Activated T-helper 1 cell treated with anti-CD3 and anti-CD28 coated beads, Interleukin-12 subunit alpha, Interleukin-12 subunit beta, Interleukin-2, Interleukin-4 antibody, amounts not matched to agents 30 ng/mL and 10 ng/mL and 1 ng/mL, durations not matched to agents 14 hours and 24 hours and 36 hours (primary cell): ENCODE results near the gene PCP4L1. TPM values are rescaled to one million over a fixed set of nuclear protein-coding genes. Genes with fewer than 3 reads are reported as not detected.
"Not testable (repeated sequence)": the region's sequence is repeated elsewhere in the genome, so short reads cannot be mapped to it uniquely, and the experiment has no call there.

ENCODE experiments used
- DNase-seq: peaks from one replicate; pipeline ENCODE4 v3.0.0; 2021; ENCODE audit warnings: low spot score
- H3K27ac Mint-ChIP-seq: one replicate; pipeline ENCODE4 v1.8.0; 2021; ENCODE audit warnings: mild to moderate bottlenecking, mixed read lengths
- H3K27me3 Mint-ChIP-seq: one replicate; pipeline ENCODE4 v1.8.0; 2022; ENCODE audit warnings: mild to moderate bottlenecking, moderate library complexity, mixed read lengths; ENCODE audit not compliant: insufficient read depth
- H3K36me3 Mint-ChIP-seq: one replicate; pipeline ENCODE4 v1.8.0; 2021; ENCODE audit warnings: low read depth, mixed read lengths
- H3K4me1 Mint-ChIP-seq: one replicate; pipeline ENCODE4 v1.8.0; 2021; ENCODE audit warnings: low read depth, mixed read lengths
- H3K4me3 Mint-ChIP-seq: one replicate; pipeline ENCODE4 v1.8.0; 2021; ENCODE audit warnings: mild to moderate bottlenecking, moderate library complexity, mixed read lengths
- H3K9me3 Mint-ChIP-seq: one replicate; pipeline ENCODE4 v1.8.0; 2021; ENCODE audit warnings: mixed read lengths
- intact Hi-C: fragments of 100-400 bp; cut with micrococcal nuclease; formaldehyde crosslinking; loops from one replicate; pipeline ENCODE4 v1.15.1; 2024
- total RNA-seq: library from RNA; stranded (reverse); gene quantifications from 2 replicates; pipeline ENCODE4 v1.2.3, GENCODE V29; 2022

PCP4L1 gene
- total RNA-seq, 1 donor from 2014 or later, result not detected

- no peaks in the 10 kb centered on the region for H3K9me3 Mint-ChIP-seq
- peaks cover 3% of the 10 kb centered on the region for H3K27me3 Mint-ChIP-seq
- intact Hi-C loops, result no loop called here
- H3K27ac Mint-ChIP-seq, result no peak overlapping the region
- H3K4me1 Mint-ChIP-seq, result peaks cover 24% of the 10 kb centered on the region
- H3K36me3 Mint-ChIP-seq, result peaks cover 13% of the 10 kb centered on the region
- no peak for DNase-seq
- no peak overlapping the region for H3K4me3 Mint-ChIP-seq
Measured at GRCh38 chr1:161223805-161224694, 34.5 kb upstream of the PCP4L1 start.

GRCh38 chr1:161224695-161225087 lies 33.9 kb upstream of the PCP4L1 start:
- intact Hi-C loops, result loop anchor here (1.0 to 5.0 kb wide), 10 partner anchors 14 to 542 kb away; partner anchors contain the start of genes ATF6, CFAP126, NDUFS2 and NIT1
- peaks cover 24% of the 10 kb centered on the region for H3K4me1 Mint-ChIP-seq
- not testable (repeated sequence) for DNase-seq, H3K9me3 Mint-ChIP-seq, H3K4me3 Mint-ChIP-seq, H3K27ac Mint-ChIP-seq, H3K27me3 Mint-ChIP-seq
- peaks cover 13% of the 10 kb centered on the region for H3K36me3 Mint-ChIP-seq

- H3K4me1 Mint-ChIP-seq, result peaks cover 24% of the 10 kb centered on the region
- peak overlapping the region; percentile 99 for H3K4me3 Mint-ChIP-seq
Measured at GRCh38 chr1:161225178-161225533, 33.4 kb upstream of the PCP4L1 start.

GRCh38 chr1:161225534-161226319 lies 32.8 kb upstream of the PCP4L1 start, which contains the start of gene TOMM40L:
Gene TOMM40L (plus strand): TSS chr1:161226060. CDS start chr1:161226490, 430 bp downstream.
- H3K27ac Mint-ChIP-seq, result peak within 1 kb of the TSS; percentile 100
- H3K27me3 Mint-ChIP-seq, result peaks cover 3% of the 10 kb centered on the region
- peaks cover 24% of the 10 kb centered on the region for H3K4me1 Mint-ChIP-seq
- intact Hi-C loops, result loop anchor here (1.0 to 5.0 kb wide), 12 partner anchors 15 to 541 kb away; partner anchors contain the start of genes ATF6, CFAP126, NDUFS2 and NIT1
- peak within 1 kb of the TSS; percentile 99 for H3K4me3 Mint-ChIP-seq
- no peaks in the 10 kb centered on the region for H3K9me3 Mint-ChIP-seq
- DNase-seq, result peak; percentile 87
- H3K36me3 Mint-ChIP-seq, result peaks cover 18% of the 10 kb centered on the region

More at GRCh38 chr1:161225178-161225533, 33.4 kb upstream of the PCP4L1 start:
- Mint-ChIP-seq H3K9me3 (no peaks in the 10 kb centered on the region), H3K36me3 (peaks cover 15% of the 10 kb centered on the region), H3K27me3 (peaks cover 3% of the 10 kb centered on the region), H3K27ac (peak overlapping the region; percentile 100)
- intact Hi-C loops, result loop anchor here (1.0 to 5.0 kb wide), 10 partner anchors 15 to 541 kb away; partner anchors contain the start of genes ATF6, CFAP126, NDUFS2 and NIT1
- DNase-seq, result no peak

GRCh38 chr1:161226320-161226711 lies 32.2 kb upstream of the PCP4L1 start:
- H3K36me3 Mint-ChIP-seq, result peaks cover 18% of the 10 kb centered on the region
- H3K4me3 Mint-ChIP-seq, result peak overlapping the region; percentile 99
- H3K9me3 Mint-ChIP-seq, result no peaks in the 10 kb centered on the region
- DNase-seq, result no peak
- intact Hi-C loops, result loop anchor here (2.0 to 5.0 kb wide), 3 partner anchors 68 to 518 kb away; partner anchors contain the start of genes CFAP126 and USP21
- H3K27ac Mint-ChIP-seq, result peak overlapping the region; percentile 100
- H3K27me3 Mint-ChIP-seq, result peaks cover 3% of the 10 kb centered on the region
- H3K4me1 Mint-ChIP-seq, result peaks cover 24% of the 10 kb centered on the region

GRCh38 chr1:161226759-161227158 lies 31.8 kb upstream of the PCP4L1 start:
- peaks cover 24% of the 10 kb centered on the region for H3K4me1 Mint-ChIP-seq
- no peak for DNase-seq
- H3K4me3 Mint-ChIP-seq, result peak overlapping the region; percentile 99
- H3K9me3 Mint-ChIP-seq, result no peaks in the 10 kb centered on the region
- H3K27ac Mint-ChIP-seq, result peak overlapping the region; percentile 100
- H3K27me3 Mint-ChIP-seq, result peaks cover 3% of the 10 kb centered on the region
- intact Hi-C loops, result loop anchor here (1.0 to 5.0 kb wide), 6 partner anchors 65 to 518 kb away; partner anchors contain the start of genes CFAP126 and USP21
- H3K36me3 Mint-ChIP-seq, result peaks cover 18% of the 10 kb centered on the region

GRCh38 chr1:161227196-161227871 lies 31.2 kb upstream of the PCP4L1 start:
- Mint-ChIP-seq H3K27me3 (peaks cover 3% of the 10 kb centered on the region), H3K4me1 (peaks cover 24% of the 10 kb centered on the region), H3K4me3 (peak overlapping the region; percentile 99), H3K36me3 (peaks cover 18% of the 10 kb centered on the region), H3K27ac (peak overlapping the region; percentile 79), H3K9me3 (no peaks in the 10 kb centered on the region)
- peak; percentile 80 for DNase-seq
- intact Hi-C loops, result loop anchor here (1.0 to 5.0 kb wide), 6 partner anchors 64 to 517 kb away; partner anchors contain the start of genes CFAP126 and USP21

GRCh38 chr1:161228032-161228431 lies 30.5 kb upstream of the PCP4L1 start:
- intact Hi-C loops, result loop anchor here (5.0 kb wide), 1 partner anchor 139 kb away; the partner anchor contains the start of gene CFAP126
- DNase-seq, result no peak
- H3K4me3 Mint-ChIP-seq, result peak overlapping the region; percentile 99
- no peaks in the 10 kb centered on the region for H3K9me3 Mint-ChIP-seq
- peak overlapping the region; percentile 79 for H3K27ac Mint-ChIP-seq
- peaks cover 18% of the 10 kb centered on the region for H3K36me3 Mint-ChIP-seq
- peaks cover 24% of the 10 kb centered on the region for H3K4me1 Mint-ChIP-seq
- peaks cover 3% of the 10 kb centered on the region for H3K27me3 Mint-ChIP-seq

- Mint-ChIP-seq H3K36me3 (peaks cover 18% of the 10 kb centered on the region), H3K27me3 (peaks cover 2% of the 10 kb centered on the region), H3K9me3 (no peaks in the 10 kb centered on the region), H3K4me1 (peaks cover 24% of the 10 kb centered on the region), H3K4me3 (no peak overlapping the region), H3K27ac (no peak overlapping the region)
- no peak for DNase-seq
- intact Hi-C loops, result loop anchor here (5.0 kb wide), 1 partner anchor 137 kb away; the partner anchor contains the start of gene CFAP126
Measured at GRCh38 chr1:161229896-161230295, 28.6 kb upstream of the PCP4L1 start.

- H3K36me3 Mint-ChIP-seq, result peaks cover 18% of the 10 kb centered on the region
- no peak overlapping the region for H3K27ac Mint-ChIP-seq
- no peak overlapping the region for H3K4me3 Mint-ChIP-seq
- intact Hi-C loops, result no loop called here
- DNase-seq, result no peak
- peaks cover 19% of the 10 kb centered on the region for H3K4me1 Mint-ChIP-seq
- peaks cover 2% of the 10 kb centered on the region for H3K27me3 Mint-ChIP-seq
- H3K9me3 Mint-ChIP-seq, result no peaks in the 10 kb centered on the region
Measured at GRCh38 chr1:161230762-161231161, 27.8 kb upstream of the PCP4L1 start.

GRCh38 chr1:161233102-161233501 lies 25.4 kb upstream of the PCP4L1 start:
- Mint-ChIP-seq H3K4me1 (peaks cover under 1% of the 10 kb centered on the region), H3K4me3 (no peak overlapping the region), H3K27ac (no peak overlapping the region), H3K36me3 (peaks cover 13% of the 10 kb centered on the region), H3K27me3 (peaks cover 6% of the 10 kb centered on the region), H3K9me3 (no peaks in the 10 kb centered on the region)
- intact Hi-C loops, result no loop called here
- DNase-seq, result no peak
